Esophagus squamous epithelium (tissue), 5 donors: ENCODE measurements around the gene TSC22D1. TPM values are rescaled to one million over a fixed set of nuclear protein-coding genes. Genes with fewer than 3 reads are reported as not detected.

Experiments used
- DNase-seq: peaks from one replicate; lab custom pipeline; 2025; lab: John Stamatoyannopoulos, UW
- H3K27ac ChIP-seq, 4 donors: fragments of 200-600 bp; sonication (generic); one replicate each; pipeline ENCODE4 v1.5.1; 2016 to 2019; ENCODE audit warnings: mild to moderate bottlenecking in 1 of 4
- H3K27me3 ChIP-seq, 4 donors: fragments of 200-600 bp; sonication (generic); 1 replicate in 3 of 4; 2 replicates in 1 of 4; pipeline versions ENCODE4 v1.5.1 to v1.6.0; 2017 to 2021; ENCODE audit warnings: antibody characterized with exemption in 1 of 4
- H3K36me3 ChIP-seq, 3 donors: fragments of 200-600 bp; sonication (generic); one replicate each; pipeline ENCODE4 v1.5.1; 2016 to 2019
- H3K4me1 ChIP-seq, 3 donors: fragments of 200-600 bp; sonication (generic); one replicate each; pipeline ENCODE4 v1.5.1; 2017 to 2019
- H3K4me3 ChIP-seq, 4 donors: fragments of 200-600 bp; sonication (generic); 1 replicate in 3 of 4; 2 replicates in 1 of 4; pipeline ENCODE4 v1.5.1; 2016 to 2019; ENCODE audit warnings: mild to moderate bottlenecking in 2 of 4, moderate library complexity in 1 of 4
- H3K9me3 ChIP-seq, 3 donors: fragments of 200-600 bp; sonication (generic); one replicate each; pipeline ENCODE4 v1.5.1; 2016 to 2019
- POLR2A ChIP-seq, 4 donors: fragments of 450-650 bp; IDR thresholded peaks; one replicate each; pipeline ENCODE4 v1.6.1; 2017; ENCODE audit warnings: antibody characterized with exemption in 4 of 4, mild to moderate bottlenecking in 4 of 4, moderate library complexity in 3 of 4
- WGBS, 2 donors: methylation state at CpG; one replicate each; pipeline ENCODE4 v1.1.5; 2018; 5-methylcytosine and 5-hydroxymethylcytosine counted together
- intact Hi-C: fragments of 100-400 bp; cut with DNase I; formaldehyde crosslinking; loops from one replicate; pipeline ENCODE4 v1.15.0; 2022
- total RNA-seq, 4 donors: library from RNA; depleted of rRNA; stranded (reverse); fragments of >200 nt; gene quantifications; one replicate each; pipeline ENCODE4 v1.1.0, GENCODE V29; 2016
- TF ChIP-seq, protein P1 (sequence below), 6 experiments: fragments of 450-650 bp in 4 of 6; fragments of 200-600 bp in 2 of 6; sonication (generic) in 2 of 6; IDR thresholded peaks; one replicate each; pipeline ENCODE4 v1.5.1; 2016 to 2019; ENCODE audit warnings: antibody characterized with exemption in 6 of 6, mild to moderate bottlenecking in 4 of 6, moderate library complexity in 4 of 6
- donor health status: DM: yes; HTN: yes; CAD: no.

Gene TSC22D1
- total RNA-seq, 4 donors from 2014 or later: 18.8 to 103 (median 35.1) TPM

DNA sequence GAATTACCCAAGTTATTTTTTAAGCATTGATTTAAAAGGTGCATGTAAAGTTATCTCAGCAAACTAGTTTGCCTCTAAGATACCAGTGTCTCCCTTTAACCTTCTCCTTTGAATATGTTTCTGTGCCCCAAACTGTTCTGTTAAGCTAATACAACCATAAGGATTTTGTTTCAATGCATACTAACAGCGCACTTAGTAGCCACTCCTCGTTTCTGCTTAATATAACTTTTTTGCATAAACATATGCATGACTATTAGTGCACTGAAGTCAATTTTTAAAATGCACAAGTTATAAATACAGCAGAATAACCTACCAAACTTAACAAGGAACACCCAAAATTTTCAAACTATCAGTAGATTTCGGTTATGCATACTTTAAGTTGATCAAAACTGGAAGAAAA lies 123.1 kb downstream of the TSC22D1 start:
- no peak for DNase-seq
- intact Hi-C loops: no loop called here
- Histone ChIP-seq H3K9me3 (no peaks in the 10 kb centered on the region), H3K4me1 (peaks cover 0 to 17% (median 3%) of the 10 kb centered on the region in 3 donors), H3K36me3 (no peaks in the 10 kb centered on the region), H3K27me3 (no peaks in the 10 kb centered on the region), H3K4me3 (no peak overlapping the region), H3K27ac (no peak overlapping the region)
- TF ChIP-seq, protein P1, sequence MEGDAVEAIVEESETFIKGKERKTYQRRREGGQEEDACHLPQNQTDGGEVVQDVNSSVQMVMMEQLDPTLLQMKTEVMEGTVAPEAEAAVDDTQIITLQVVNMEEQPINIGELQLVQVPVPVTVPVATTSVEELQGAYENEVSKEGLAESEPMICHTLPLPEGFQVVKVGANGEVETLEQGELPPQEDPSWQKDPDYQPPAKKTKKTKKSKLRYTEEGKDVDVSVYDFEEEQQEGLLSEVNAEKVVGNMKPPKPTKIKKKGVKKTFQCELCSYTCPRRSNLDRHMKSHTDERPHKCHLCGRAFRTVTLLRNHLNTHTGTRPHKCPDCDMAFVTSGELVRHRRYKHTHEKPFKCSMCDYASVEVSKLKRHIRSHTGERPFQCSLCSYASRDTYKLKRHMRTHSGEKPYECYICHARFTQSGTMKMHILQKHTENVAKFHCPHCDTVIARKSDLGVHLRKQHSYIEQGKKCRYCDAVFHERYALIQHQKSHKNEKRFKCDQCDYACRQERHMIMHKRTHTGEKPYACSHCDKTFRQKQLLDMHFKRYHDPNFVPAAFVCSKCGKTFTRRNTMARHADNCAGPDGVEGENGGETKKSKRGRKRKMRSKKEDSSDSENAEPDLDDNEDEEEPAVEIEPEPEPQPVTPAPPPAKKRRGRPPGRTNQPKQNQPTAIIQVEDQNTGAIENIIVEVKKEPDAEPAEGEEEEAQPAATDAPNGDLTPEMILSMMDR (IDR thresholded peaks at IDR 0.05): no peak
- no peak for TF ChIP-seq POLR2A (IDR thresholded peaks at IDR 0.05)
- WGBS, 2 donors: 85 to 91% methylated on average over 3 of the region's 3 CpGs

- TF ChIP-seq, protein P1 (IDR thresholded peaks at IDR 0.05): no peak
- TF ChIP-seq POLR2A (IDR thresholded peaks at IDR 0.05): no peak
- WGBS, 2 donors: 86 to 93% methylated on average over 6 to 7 of the region's 7 CpGs
- Histone ChIP-seq H3K27ac (no peak overlapping the region), H3K36me3 (no peaks in the 10 kb centered on the region), H3K4me3 (no peak overlapping the region), H3K27me3 (no peaks in the 10 kb centered on the region), H3K9me3 (no peaks in the 10 kb centered on the region), H3K4me1 (peaks cover 0 to 11% (median 0%) of the 10 kb centered on the region in 3 donors)
- DNase-seq: no peak
- intact Hi-C loops: no loop called here
Observed at GRCh38 chr13:44452418-44452817, 123.7 kb downstream of the TSC22D1 start.

DNA sequence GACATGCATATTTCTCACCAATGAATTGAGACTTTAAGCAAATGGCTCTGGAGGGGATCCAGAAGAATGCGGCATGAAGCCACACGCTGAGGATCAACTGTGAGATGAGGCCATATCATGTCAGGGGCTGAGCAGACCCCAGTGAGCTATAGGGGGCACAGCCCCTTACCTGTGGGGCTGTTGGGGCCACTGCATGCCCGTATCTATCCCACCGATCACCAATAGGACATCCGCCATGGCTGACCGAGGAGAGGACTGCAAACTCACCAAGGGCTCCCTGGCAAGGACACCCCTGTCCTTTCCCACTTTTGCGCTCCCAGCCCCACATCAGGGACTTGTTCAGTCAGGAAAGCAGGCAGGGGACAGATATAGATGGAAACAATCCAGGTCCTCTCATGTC lies 124.5 kb downstream of the TSC22D1 start:
- DNase-seq: no peak
- H3K4me3 ChIP-seq: no peak overlapping the region

DNA sequence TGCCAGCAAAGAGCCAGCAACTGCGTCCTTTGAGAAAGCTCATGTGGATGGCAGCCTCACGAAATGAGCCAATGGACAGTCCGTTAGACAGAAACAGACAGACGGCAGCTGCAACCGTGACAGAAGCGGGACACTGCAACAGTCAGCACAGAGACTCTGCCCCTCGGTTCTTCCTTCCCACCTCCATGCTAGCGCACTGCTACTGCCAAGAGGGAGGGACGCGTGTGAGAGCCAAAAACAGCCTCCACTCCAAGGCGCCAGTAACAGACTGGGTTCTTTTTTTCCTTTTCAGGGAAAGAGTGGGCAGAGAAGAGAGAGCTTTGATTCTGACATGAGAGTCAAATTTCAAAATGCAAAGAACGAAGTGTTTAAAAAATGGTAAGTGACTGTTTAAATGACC lies 125.0 kb downstream of the TSC22D1 start:
- peaks cover 0 to 11% (median 0%) of the 10 kb centered on the region in 3 donors for H3K4me1 ChIP-seq
- H3K27ac ChIP-seq: no peak overlapping the region
- 82% methylated on average over 12 of the region's 12 CpGs for WGBS, 2 donors
- no peaks in the 10 kb centered on the region for H3K27me3 ChIP-seq
- no peak for TF ChIP-seq POLR2A (IDR thresholded peaks at IDR 0.05)
- TF ChIP-seq, protein P1 (IDR thresholded peaks at IDR 0.05): no peak
- intact Hi-C loops: no loop called here
- DNase-seq: no peak
- H3K36me3 ChIP-seq: no peaks in the 10 kb centered on the region
- no peak overlapping the region for H3K4me3 ChIP-seq
- no peaks in the 10 kb centered on the region for H3K9me3 ChIP-seq

More for the DNA sequence above, 124.5 kb downstream of the TSC22D1 start:
- WGBS, 2 donors: 91 to 100% methylated on average over 2 to 6 of the region's 7 CpGs
- H3K27me3 ChIP-seq: no peaks in the 10 kb centered on the region
- peaks cover 0 to 11% (median 0%) of the 10 kb centered on the region in 3 donors for H3K4me1 ChIP-seq
- H3K36me3 ChIP-seq: no peaks in the 10 kb centered on the region
- TF ChIP-seq, protein P1 (IDR thresholded peaks at IDR 0.05): no peak
- TF ChIP-seq POLR2A (IDR thresholded peaks at IDR 0.05): no peak
- no peak overlapping the region for H3K27ac ChIP-seq
- intact Hi-C loops: no loop called here
- H3K9me3 ChIP-seq: no peaks in the 10 kb centered on the region

DNA sequence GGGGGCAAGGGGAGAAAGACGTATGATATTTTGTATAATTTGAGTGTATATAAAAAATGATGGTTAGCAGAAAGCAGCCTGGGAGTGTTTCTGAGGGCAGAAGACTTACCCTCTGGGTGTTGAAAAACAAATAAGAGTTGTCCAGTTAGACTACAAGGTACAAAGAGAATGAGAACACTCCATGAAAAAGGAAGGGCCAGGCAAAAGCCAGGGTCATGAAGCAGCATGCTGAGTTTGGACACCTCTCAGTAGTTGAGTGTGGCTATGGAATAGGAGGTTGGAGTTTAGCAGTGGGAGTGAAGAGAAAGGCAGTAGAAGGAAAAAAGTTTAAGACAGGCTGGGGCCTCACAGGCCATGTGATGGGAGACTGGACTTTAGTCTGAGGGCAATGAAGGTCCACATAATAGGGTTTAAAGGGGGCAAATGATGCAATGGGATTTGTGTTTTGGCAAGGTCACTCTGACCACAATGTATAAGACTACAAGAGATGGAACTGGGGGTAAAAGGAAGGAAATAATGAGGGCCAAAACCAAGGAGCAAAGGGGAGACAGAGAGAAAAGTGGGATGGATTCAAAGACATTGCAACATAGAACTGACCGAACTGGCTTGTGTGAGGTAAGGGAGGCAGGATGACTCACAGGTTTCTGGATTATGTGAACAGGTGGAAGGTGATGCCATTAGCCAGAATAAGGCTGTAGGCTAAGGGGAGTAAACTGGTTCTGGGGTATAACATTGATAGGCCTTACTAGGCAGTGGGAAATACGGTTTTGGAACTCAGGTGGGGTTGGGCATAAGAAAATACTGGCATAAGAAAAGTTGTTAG lies 125.9 kb downstream of the TSC22D1 start:
- H3K27ac ChIP-seq: peak overlapping the region in 1 of 4 donors; percentile 17
- H3K9me3 ChIP-seq: no peaks in the 10 kb centered on the region
- peaks cover 0 to 11% (median 0%) of the 10 kb centered on the region in 3 donors for H3K4me1 ChIP-seq
- intact Hi-C loops: loop anchor here (10.0 kb wide), 1 partner anchor 405 kb away; no protein-coding TSS in a partner anchor
- 71 to 81% methylated on average over 3 of the region's 3 CpGs for WGBS, 2 donors
- H3K4me3 ChIP-seq: no peak overlapping the region
- no peaks in the 10 kb centered on the region for H3K36me3 ChIP-seq
- TF ChIP-seq, protein P1 (IDR thresholded peaks at IDR 0.05): no peak
- TF ChIP-seq POLR2A (IDR thresholded peaks at IDR 0.05): no peak
- DNase-seq: no peak
- H3K27me3 ChIP-seq: no peaks in the 10 kb centered on the region
